ENCODE measurements around the gene PTPRQ.

DNA sequence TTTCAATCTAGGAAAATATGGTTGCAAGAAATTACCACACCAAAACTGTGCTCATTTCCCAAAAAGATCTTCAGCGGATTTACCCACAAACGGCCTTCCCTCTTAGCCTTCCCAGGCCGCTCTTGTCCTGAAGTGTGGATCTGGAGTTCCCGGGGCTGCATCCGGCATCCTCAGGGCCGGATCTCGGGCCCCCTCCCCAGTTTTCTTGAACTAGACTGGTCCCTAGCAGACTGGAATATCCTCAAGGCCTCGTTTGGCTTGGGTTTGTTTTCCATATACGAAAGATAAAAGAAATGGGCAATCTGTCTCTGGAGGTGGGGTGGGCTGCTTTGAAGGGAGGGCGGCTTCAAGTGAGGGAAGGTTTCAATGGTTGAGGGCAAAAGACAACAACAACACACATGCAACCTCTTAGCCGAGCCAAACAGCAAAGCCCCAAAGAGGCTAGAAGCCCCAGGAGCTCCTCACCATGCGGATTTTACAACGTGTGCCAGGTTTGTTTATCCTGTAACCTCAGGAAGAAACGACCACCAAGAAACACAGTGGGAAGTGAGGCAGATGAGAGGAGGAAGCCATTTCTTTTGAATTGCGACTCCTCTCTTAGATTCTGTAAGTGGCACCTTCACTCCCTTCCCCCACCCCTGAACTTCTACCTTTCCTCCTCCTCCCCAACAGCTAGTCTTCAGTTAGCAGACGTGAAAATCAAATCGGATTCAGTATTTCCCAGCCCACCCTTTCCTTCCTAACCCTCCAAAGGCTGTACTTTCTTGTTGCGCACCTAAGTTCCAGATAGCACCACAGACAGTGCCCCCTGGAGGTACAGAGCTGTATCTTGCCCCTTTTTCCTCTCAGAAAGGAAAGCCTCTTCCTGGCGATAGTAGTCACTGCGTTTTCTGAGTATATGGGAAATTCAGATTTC, 266.0 kb downstream of the PTPRQ start:
- no peak for TF ChIP-seq SAP30 (IDR thresholded peaks at IDR 0.05; ENCODE audit: insufficient read depth, insufficient replicate concordance, low read length)
- no peak for TF ChIP-seq POLR2A (IDR thresholded peaks at IDR 0.05; ENCODE audit: control extremely low read depth in 1 of 2, low read depth in 2 of 2, low read length in 2 of 2)
- peak; percentile 66 to 91 (median 76) for TF ChIP-seq CTCF (IDR thresholded peaks at IDR 0.05; ENCODE audit: control extremely low read depth in 1 of 3, insufficient read depth in 1 of 3, low read depth in 1 of 3, low read length in 3 of 3)
- peak; percentile 55 for TF ChIP-seq EZH2 (IDR thresholded peaks at IDR 0.05; ENCODE audit: low read depth, low read length, severe bottlenecking)
- no peak for TF ChIP-seq JUND (IDR thresholded peaks at IDR 0.05; ENCODE audit: low read length)
- no peak for TF ChIP-seq TAF1 (IDR thresholded peaks at IDR 0.05; ENCODE audit: low read depth, low read length)

Measured in H1 (cell line).